ENCODE data around the gene RAB3C.

Gene RAB3C

DNA sequence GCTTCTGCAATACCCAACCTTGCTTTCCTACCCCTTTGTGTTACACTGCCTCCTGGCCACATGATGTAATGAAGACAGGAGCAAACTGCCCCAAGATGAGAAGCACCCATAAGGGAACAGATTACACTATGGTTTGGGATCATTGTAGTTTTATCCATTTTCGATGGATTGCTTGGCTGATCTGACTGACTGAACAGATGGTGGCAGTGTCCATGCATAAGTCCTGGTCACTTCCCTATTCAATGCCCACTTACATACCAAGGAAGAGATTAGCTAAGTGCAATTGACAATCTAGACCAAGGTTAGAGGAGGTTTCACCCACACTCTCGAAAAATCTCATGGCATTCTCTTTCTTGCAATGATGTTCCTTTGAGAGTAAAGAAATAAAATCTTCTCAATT, 319.9 kb downstream of the RAB3C start:
- in situ Hi-C loops (cut with MboI; ENCODE audit: low sequenced_read_pairs): no loop called here

DNA sequence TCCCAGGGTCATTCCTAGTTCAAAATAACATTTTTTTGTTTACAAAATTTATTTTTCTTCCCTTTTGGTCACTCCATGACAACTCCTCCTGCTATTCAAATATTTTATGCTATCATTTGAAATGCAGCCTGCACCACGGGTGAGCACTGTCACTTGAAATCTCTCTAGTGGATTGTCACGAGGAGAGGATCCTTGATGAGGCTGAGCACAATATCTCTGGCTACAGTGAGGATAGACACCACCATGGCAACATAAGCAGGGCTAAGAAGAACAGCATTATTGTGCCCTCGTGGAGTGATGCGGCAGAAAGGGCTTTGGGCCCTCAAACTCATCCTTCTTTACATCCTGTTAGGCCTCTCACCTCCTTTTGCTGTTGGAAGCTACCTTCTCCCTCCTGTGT, 321.9 kb downstream of the RAB3C start:
- in situ Hi-C loops (cut with MboI; ENCODE audit: low sequenced_read_pairs): no loop called here

DNA sequence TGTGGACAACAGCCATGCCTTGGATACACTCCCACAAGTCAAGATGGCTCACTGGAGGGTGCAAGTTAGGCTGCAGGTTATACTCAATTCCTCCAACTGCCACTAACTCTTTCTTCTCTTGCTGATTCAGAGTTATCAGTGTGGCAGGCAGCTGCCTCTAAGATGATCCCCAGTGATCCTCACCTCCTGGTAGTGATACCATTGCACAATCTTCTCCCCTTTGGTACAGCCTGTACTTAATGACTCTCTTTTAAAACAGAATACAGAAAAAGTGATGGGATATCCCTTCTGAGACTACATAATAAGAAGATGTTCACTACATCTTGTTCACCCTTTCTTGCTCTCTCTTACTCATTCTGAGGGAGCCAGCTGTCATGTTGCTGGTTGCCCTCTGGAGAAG, 323.1 kb downstream of the RAB3C start:
- in situ Hi-C loops (cut with MboI; ENCODE audit: low sequenced_read_pairs): no loop called here

Data from HL-60/S4 (cell line).